LNCaP clone FGC (cell line): ENCODE data around the gene NYNRIN.
A peak's percentile ranks its signal among the peaks of the same experiment; 100 is the strongest.

Experiments
- DNase-seq: peaks from one replicate; pipeline ENCODE4 v3.0.0-alpha.2; 2011; ENCODE audit warnings: low read depth
- H3K4me3 ChIP-seq: 2 replicates; pipeline ENCODE4 v1.5.1; 2011; ENCODE audit warnings: mild to moderate bottlenecking, low read depth, low read length, control low read depth
- TF ChIP-seq, protein P1 (sequence below): IDR thresholded peaks from 2 replicates; pipeline ENCODE4 v1.5.1; 2012; ENCODE audit warnings: mild to moderate bottlenecking; ENCODE audit not compliant: control insufficient read depth, insufficient read depth; ENCODE audit errors: extremely low read depth

The NYNRIN gene

DNA sequence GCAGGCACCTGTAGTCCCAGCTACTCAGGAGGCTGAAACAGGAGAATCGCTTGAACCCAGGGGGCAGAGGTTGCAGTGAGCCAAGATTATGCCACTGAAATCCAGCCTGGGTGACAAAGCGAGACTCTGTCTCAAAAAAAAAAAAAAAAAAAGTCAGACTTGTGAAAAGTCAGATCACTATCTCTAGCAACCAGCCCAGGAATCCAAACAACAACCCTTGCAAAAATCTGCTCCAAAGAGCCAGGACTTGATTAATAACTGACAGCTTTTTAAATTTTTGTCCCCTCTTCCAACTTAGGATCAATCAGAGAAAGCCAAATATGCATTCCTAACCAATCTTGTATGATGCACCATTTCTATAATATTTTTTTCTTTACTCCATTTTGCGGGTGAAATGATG, 38.5 kb upstream of the NYNRIN start:
- no peak overlapping the region for H3K4me3 ChIP-seq
- no peak for DNase-seq
- TF ChIP-seq, protein P1, sequence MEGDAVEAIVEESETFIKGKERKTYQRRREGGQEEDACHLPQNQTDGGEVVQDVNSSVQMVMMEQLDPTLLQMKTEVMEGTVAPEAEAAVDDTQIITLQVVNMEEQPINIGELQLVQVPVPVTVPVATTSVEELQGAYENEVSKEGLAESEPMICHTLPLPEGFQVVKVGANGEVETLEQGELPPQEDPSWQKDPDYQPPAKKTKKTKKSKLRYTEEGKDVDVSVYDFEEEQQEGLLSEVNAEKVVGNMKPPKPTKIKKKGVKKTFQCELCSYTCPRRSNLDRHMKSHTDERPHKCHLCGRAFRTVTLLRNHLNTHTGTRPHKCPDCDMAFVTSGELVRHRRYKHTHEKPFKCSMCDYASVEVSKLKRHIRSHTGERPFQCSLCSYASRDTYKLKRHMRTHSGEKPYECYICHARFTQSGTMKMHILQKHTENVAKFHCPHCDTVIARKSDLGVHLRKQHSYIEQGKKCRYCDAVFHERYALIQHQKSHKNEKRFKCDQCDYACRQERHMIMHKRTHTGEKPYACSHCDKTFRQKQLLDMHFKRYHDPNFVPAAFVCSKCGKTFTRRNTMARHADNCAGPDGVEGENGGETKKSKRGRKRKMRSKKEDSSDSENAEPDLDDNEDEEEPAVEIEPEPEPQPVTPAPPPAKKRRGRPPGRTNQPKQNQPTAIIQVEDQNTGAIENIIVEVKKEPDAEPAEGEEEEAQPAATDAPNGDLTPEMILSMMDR, result no peak

DNA sequence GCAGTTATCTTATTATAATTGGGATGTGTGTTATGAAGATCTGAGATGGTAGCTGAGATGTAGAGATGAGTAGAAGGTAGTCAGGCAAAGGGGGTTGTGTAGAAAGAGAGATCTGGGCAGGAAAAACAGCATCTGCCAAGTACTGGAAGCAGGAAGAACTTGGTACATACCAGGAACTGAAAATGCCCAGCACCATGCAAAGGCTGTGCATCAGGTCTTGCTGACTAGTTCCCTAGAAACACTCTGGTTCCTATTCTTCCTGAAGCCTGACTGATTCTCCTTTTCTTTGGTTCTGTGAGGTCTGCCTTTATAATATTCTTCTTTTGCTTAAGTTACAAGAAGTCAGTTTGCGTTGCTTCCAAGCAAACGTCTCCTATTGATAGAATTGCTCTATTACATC, 37.5 kb upstream of the NYNRIN start:
- no peak overlapping the region for H3K4me3 ChIP-seq
- DNase-seq, result no peak
- TF ChIP-seq, protein P1, result no peak

DNA sequence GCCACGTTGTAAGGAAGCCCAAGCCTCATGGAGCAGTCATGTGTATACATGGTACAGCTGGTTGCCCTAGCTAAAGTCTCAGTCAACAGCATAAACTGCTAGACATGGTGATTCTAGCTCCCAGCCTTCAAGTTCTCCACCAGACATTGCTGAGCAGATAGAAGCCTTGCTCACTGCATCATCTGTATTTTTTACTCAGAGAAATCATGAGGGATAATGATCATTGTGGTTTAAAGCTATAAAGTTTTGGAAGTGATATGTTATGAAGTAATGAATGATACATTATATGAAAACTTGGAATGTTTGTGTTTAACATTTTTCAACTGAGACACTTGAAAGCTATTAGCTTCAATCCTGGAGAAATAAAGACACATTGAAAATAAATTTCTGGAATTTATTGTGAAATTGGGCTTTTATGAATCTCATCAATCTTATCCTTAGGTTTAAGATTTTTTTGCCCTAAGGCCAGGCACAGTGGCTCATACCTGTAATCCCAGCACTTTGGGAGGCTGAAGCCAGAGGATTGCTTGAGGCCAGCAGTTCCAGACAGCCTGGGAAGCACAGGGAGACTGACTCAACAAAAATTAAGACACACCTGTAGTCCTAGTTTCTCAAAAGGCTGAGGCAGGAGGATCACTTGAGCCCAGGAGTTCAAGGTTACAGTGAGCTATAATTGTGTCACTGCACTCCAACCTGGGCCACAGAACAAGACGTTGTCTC, 36.4 kb upstream of the NYNRIN start:
- no peak for DNase-seq
- TF ChIP-seq, protein P1, result no peak
- no peak overlapping the region for H3K4me3 ChIP-seq

DNA sequence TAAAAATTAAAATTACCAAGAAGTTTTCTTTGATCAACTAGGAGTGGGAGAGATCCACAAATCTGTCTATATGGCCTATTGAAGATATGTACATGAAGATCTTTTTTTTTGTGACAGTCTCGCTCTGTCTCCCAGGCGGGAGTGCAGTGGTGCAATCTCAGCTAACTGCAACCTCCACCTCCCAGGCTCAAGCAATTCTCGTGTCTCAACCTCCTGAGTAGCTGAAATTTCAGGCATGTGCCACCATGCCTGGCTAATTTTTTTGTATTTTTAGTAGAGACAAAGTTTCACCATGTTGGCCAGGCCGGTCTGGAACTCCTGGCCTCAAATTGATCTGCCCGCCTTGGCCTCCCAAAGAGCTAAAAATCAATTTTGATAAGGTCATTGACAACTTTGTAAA, 35.4 kb upstream of the NYNRIN start:
- TF ChIP-seq, protein P1, result no peak
- DNase-seq, result no peak
- no peak overlapping the region for H3K4me3 ChIP-seq

DNA sequence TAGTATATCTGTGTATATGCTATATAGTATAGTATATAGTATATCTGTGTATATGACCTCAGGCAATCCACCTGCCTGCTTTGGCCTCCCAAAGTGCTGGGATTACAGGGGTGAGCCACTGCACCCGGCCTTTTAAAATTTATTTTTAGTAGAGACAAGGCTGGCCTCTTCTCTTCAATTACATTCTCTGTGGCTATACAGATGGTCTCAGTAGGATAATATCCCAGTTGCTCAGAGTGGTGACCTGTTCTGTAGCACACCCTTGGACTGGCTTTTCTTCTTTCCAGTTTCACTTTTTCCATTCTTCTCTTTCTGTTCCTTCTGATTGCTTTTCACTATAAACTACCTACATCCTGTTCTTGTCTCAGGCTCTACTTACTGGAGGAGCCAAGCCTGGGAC, 34.0 kb upstream of the NYNRIN start:
- no peak for DNase-seq
- TF ChIP-seq, protein P1, result no peak
- H3K4me3 ChIP-seq, result no peak overlapping the region

DNA sequence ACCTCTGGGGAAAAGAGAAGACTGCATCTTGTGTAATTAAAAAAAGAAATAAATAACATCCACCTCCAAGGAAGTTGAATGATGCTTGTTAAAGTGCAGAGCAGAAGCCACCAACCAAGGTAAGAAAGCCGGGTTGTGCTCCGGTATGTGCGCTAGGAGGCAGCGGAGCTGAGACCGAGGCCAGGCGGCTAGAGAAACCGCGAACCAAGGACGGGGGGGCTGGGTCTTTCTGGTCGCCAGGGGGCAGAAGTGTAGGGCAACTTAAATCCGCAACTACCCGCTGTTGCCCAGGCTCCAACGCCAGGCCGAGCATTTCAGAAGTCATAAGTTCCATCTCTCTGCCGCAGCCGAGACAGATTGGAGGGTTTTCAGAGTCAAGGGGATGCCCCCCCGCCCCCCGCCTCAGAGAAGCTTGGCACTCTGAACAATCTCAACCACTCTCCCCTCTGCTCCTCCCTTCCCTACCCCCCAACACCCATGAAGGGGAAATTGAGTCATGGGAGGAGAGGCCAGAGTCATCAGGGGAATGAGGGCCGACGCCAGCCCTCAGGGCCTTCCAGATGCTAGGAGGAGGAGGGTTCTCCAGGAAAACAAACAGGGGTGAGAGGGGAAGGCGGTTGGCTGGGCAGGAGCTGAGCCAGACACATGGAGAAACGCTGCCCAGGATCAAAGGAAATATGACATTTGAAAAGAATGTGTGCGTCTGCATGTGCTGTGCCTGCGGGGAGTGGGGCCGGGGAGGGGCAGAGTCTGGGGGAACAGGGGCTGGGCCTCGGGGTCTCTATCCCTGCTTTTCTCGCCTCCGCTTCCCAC, 33.0 kb upstream of the NYNRIN start:
- DNase-seq, result peak; percentile 55
- peak overlapping the region; percentile 44 for H3K4me3 ChIP-seq
- TF ChIP-seq, protein P1, result peak; percentile 67
